Activated naive CD8-positive, alpha-beta T cell treated with anti-CD3 and anti-CD28 coated beads, Interleukin-2, amount 10 ng/mL, durations not matched to agents 7 days and 5 days (primary cell): ENCODE results near the gene TTF2. TPM values are rescaled to one million over a fixed set of nuclear protein-coding genes. Genes with fewer than 3 reads are reported as not detected.
"Not testable (repeated sequence)": the region's sequence is repeated elsewhere in the genome, so short reads cannot be mapped to it uniquely, and the experiment has no call there.

Experiments
- ATAC-seq: fragments of 150-1000 bp; cut with Tn5 transposase; one replicate; pipeline ENCODE4 v1.10.0; 2021; ENCODE audit warnings: low read depth, moderate library complexity
- POLR2A ChIA-PET: fragments of 350-600 bp; sonication (Branson Sonifier 250); formaldehyde crosslinking; loops from one replicate; lab custom pipeline; 2021; ENCODE audit warnings: antibody characterized with exemption; lab: Charles Lee
- DNase-seq: peaks from one replicate; pipeline ENCODE4 v3.0.0; 2021
- H3K27ac Mint-ChIP-seq: one replicate; pipeline ENCODE4 v1.8.0; 2022; ENCODE audit warnings: mild to moderate bottlenecking, mixed read lengths
- H3K27me3 Mint-ChIP-seq: one replicate; pipeline ENCODE4 v1.8.0; 2022; ENCODE audit warnings: mild to moderate bottlenecking, moderate library complexity, mixed read lengths
- H3K36me3 Mint-ChIP-seq: one replicate; pipeline ENCODE4 v1.8.0; 2021; ENCODE audit warnings: mild to moderate bottlenecking, mixed read lengths
- H3K4me1 Mint-ChIP-seq: one replicate; pipeline ENCODE4 v1.8.0; 2021; ENCODE audit warnings: mixed read lengths
- H3K4me3 Mint-ChIP-seq: one replicate; pipeline ENCODE4 v1.8.0; 2022; ENCODE audit warnings: mild to moderate bottlenecking, moderate library complexity, mixed read lengths
- H3K9me3 Mint-ChIP-seq: one replicate; pipeline ENCODE4 v1.8.0; 2021; ENCODE audit warnings: mixed read lengths
- total RNA-seq, 2 experiments: library from RNA; stranded (reverse); gene quantifications; one replicate each; pipeline ENCODE4 v1.2.3, GENCODE V29; 2021

Gene TTF2
- total RNA-seq, 2 experiments from 2014 or later, result 79.4 to 82.9 TPM

DNA sequence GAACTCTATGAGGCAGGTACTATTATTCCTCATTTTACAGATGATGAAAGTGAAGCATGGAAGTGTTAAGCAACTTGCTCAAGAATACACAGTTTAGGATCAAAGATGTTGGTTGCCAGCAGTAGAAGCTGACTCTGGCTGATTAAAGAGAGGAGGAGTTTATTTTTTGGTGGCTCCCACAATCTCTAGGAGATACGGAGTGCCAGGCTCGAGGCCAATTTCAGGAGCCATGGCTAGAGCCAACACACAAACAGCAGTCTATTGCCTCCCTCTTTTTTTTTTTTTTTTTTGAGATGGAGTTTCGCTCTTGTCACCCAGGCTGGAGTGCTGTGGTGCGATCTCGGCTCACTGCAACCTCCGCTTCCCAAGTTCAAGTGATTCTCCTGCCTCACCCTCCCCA is 19.6 kb downstream of the TTF2 start:
- no peaks in the 10 kb centered on the region for H3K9me3 Mint-ChIP-seq

DNA sequence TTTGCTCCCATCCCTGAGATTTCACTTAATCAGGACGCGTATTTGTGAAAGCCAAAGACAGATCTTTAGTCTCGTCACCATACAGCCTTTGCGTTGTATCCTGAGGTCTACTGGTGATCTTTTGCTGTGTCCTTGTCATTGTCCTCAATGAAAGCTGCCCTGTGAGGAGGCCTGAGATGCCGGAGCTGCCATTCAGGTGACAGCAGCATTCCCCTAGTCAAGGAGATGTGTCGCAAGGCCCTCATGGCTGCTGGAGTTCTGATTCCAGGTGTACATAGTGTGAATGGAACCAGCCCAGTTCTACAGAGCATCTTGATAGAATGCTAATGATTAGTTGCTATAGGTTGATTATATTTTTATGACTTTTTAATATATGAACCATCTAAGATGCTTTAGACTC is 24.1 kb downstream of the TTF2 start:
- Mint-ChIP-seq H3K27me3 (no peaks in the 10 kb centered on the region), H3K4me1 (no peaks in the 10 kb centered on the region), H3K36me3 (peaks cover 35% of the 10 kb centered on the region), H3K9me3 (no peaks in the 10 kb centered on the region), H3K27ac (no peak overlapping the region), H3K4me3 (no peak overlapping the region)
- DNase-seq (no peak), ATAC-seq (no peak)
- POLR2A ChIA-PET, result no interaction called here

More for the DNA sequence above, 19.6 kb downstream of the TTF2 start:
- H3K27ac Mint-ChIP-seq, result no peak overlapping the region
- H3K4me3 Mint-ChIP-seq, result no peak overlapping the region
- POLR2A ChIA-PET, result interaction anchor here (0.7 kb wide), 1 partner anchor 1562 kb away, joined by 6 read pairs; no protein-coding TSS in a partner anchor
- DNase-seq (no peak), ATAC-seq (no peak)
- peaks cover 6% of the 10 kb centered on the region for H3K4me1 Mint-ChIP-seq
- peaks cover 47% of the 10 kb centered on the region for H3K36me3 Mint-ChIP-seq
- H3K27me3 Mint-ChIP-seq, result no peaks in the 10 kb centered on the region

DNA sequence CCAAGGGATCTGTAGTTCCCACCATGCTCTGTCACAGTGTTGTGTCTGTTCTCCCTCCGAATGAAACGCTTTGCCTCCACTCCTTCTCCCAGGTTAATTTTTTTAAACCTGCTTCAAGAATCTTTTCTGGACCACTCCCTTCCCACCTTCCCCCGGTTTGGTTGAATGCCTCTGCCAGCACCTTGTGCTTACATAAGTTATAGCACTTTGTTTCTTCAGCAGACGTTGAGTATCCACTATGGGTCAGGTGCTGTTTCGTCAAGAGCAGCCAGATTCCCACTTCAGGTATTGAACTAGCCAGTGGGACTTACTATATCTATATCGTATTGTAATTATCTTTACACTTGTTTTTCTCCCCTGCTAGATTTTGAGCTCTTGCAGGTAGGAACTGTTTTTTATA is 27.6 kb downstream of the TTF2 start:
- ATAC-seq, result no peak
- Mint-ChIP-seq H3K9me3 (no peaks in the 10 kb centered on the region), H3K27ac (no peak overlapping the region), H3K27me3 (no peaks in the 10 kb centered on the region), H3K36me3 (peaks cover 38% of the 10 kb centered on the region), H3K4me3 (no peak overlapping the region), H3K4me1 (peaks cover 3% of the 10 kb centered on the region)
- no peak for DNase-seq
- POLR2A ChIA-PET, result no interaction called here

DNA sequence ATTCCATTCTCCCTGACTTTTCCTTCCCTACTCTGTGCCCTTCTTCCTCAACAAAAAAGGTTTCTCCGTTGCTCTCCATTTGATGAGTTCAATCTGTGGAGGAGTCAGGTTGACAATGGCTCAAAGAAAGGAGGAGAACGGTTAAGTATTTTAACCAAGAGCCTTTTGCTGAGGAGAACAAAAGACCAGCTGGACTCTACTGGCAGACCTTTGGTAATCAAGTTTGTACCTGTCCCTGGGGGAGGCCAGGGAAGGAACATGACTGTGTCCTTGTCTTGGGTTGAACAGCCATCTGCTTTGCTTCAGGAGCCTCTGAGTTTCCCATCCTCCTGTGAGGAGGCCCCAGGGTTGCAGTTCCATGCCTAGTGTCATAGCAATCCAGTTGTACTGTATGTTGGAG is 29.9 kb downstream of the TTF2 start:
- POLR2A ChIA-PET, result interaction anchor here (0.5 to 0.6 kb wide), 2 partner anchors 30 to 331 kb away, joined by 3 read pairs; no protein-coding TSS in a partner anchor
- peaks cover 6% of the 10 kb centered on the region for H3K4me1 Mint-ChIP-seq
- H3K9me3 Mint-ChIP-seq, result no peaks in the 10 kb centered on the region
- DNase-seq (no peak), ATAC-seq (no peak)
- peaks cover 37% of the 10 kb centered on the region for H3K36me3 Mint-ChIP-seq
- H3K27ac Mint-ChIP-seq, result no peak overlapping the region
- no peaks in the 10 kb centered on the region for H3K27me3 Mint-ChIP-seq
- no peak overlapping the region for H3K4me3 Mint-ChIP-seq

DNA sequence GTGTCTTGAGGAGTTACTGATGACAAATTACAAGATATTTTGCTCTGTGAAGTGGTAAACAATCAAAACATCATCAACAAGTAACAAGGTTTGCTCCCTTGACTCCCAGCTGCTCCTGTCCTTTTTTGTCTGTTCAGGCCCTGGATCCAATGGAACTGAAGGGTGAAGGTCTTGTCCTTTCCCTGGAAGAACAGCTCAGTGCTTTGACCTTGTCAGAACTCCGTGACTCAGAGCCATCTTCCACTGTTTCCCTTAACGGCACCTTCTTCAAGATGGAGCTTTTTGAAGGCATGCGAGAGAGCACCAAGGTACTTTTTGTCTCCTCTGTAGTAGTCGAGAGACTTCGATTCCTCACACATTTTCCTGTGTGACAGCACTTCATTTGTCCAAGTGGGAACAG is 32.5 kb downstream of the TTF2 start:
- POLR2A ChIA-PET, result no interaction called here
- DNase-seq (no peak), ATAC-seq (no peak)
- Mint-ChIP-seq H3K4me3 (no peak overlapping the region), H3K36me3 (peaks cover 33% of the 10 kb centered on the region), H3K27me3 (no peaks in the 10 kb centered on the region), H3K4me1 (peaks cover 6% of the 10 kb centered on the region), H3K27ac (no peak overlapping the region), H3K9me3 (no peaks in the 10 kb centered on the region)

DNA sequence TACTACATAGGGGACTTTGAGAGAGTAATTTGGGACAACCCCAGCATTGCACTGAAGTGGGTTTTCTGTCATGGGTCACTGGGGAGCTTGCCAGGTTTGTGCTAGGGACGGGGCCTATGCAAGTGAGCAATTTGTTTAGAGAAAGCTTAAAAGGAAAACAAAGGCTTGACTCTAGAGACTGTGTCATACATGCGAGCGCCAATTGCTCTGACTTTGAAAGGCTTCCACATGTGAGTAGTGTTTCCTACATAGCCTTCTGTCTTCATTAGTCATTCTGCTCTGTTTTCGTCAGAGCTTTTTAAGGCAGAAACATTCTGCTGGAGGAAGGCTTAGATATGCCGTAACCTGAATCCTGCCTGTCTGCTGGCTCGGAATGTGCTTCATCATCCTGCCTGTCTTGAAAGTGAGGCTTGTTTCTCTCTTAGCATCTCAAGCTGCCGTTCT is 33.0 kb downstream of the TTF2 start:
- Mint-ChIP-seq H3K4me1 (peaks cover 6% of the 10 kb centered on the region), H3K27ac (peak overlapping the region; percentile 14), H3K4me3 (no peak overlapping the region), H3K27me3 (no peaks in the 10 kb centered on the region), H3K9me3 (no peaks in the 10 kb centered on the region), H3K36me3 (peaks cover 35% of the 10 kb centered on the region)
- ATAC-seq (no peak), DNase-seq (no peak)
- POLR2A ChIA-PET, result interaction anchor here (1.5 kb wide), 1 partner anchor 33 kb away, joined by 7 read pairs; the partner anchor contains the start of gene TTF2

DNA sequence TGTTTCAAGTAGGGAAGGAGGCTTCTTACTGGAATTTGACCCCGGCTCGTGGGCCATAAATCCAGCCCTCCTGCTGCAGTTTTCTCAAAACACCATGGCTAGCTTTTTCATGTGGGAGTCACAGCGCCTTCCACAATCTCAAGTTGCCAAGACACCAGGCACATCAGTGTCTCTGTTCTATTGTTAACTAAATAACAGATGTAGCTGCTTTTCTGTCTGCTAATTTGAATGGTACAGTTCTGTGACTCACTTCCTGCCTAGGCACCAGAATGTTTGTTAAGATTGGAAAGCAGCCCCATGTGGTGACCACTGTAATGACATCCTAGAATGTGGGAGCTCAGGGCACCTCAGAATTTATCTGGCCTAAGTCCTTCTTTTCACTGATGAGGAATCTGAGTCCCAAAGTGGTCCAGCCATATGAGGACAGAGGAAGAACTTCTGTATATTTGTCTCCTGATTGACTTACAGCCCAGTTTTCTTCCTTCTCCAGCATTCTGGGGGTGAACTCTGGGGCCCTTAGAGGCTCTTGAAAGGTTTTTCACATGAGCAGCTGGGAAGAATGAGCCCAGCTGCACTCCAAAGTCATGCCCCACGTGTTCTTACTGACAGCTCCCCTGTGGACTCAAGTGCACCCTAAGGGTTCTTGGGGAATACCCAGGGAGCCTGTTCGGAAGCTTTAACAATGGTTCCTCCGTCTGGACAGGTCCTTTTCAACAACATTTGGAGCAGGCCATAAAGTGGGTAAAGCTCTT is 33.9 kb downstream of the TTF2 start:
- H3K9me3 Mint-ChIP-seq, result no peaks in the 10 kb centered on the region
- POLR2A ChIA-PET, result interaction anchor here (1.1 to 1.5 kb wide), 2 partner anchors 28 to 34 kb away, joined by 3 to 7 read pairs; partner anchors contain the start of gene TTF2
- H3K36me3 Mint-ChIP-seq, result peaks cover 35% of the 10 kb centered on the region
- no peaks in the 10 kb centered on the region for H3K27me3 Mint-ChIP-seq
- peaks cover 6% of the 10 kb centered on the region for H3K4me1 Mint-ChIP-seq
- peak overlapping the region; percentile 52 for H3K27ac Mint-ChIP-seq
- DNase-seq, result no peak
- peak; percentile 87 for ATAC-seq
- no peak overlapping the region for H3K4me3 Mint-ChIP-seq

DNA sequence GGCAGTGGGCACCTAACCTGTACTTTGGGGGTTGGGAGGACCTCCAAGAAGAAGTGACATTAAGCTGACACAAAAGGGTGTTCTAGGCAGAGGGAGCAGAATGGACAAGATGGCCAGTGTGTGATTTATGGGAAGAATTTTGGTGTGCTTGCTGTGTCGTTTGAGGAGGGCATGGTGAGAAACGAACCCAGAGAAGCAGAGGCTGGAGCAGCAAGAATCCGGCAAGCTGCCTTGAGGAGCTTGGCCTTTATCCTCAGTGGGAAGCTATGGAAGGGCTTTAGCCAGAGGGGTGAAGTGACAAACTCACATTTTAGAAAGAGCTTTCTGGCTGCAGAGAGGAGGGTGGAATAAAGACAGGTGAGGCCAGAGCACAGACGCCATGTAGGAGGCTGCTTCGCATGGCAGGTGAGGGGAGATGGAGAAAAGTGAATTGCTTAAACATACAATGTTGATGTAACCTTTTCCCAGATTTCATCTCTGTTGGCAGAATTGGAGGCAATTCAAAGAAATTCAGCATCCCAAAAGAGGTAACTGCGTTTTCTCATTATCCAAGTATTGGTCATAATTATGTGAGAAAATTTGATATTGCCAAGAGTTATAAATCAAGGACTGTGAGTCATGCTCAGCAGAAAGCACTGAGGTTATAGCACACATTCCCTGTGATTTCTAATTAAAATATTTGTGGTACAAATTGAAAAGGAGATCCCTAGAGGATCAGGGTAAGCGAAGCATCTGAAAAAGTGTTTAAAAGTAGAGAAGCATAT is 34.9 kb downstream of the TTF2 start:
- no peak for DNase-seq
- ATAC-seq, result no peak
- Mint-ChIP-seq H3K9me3 (no peaks in the 10 kb centered on the region), H3K4me3 (no peak overlapping the region), H3K27ac (peak overlapping the region; percentile 17), H3K4me1 (peaks cover 6% of the 10 kb centered on the region), H3K36me3 (peaks cover 38% of the 10 kb centered on the region), H3K27me3 (no peaks in the 10 kb centered on the region)
- POLR2A ChIA-PET, result no interaction called here

DNA sequence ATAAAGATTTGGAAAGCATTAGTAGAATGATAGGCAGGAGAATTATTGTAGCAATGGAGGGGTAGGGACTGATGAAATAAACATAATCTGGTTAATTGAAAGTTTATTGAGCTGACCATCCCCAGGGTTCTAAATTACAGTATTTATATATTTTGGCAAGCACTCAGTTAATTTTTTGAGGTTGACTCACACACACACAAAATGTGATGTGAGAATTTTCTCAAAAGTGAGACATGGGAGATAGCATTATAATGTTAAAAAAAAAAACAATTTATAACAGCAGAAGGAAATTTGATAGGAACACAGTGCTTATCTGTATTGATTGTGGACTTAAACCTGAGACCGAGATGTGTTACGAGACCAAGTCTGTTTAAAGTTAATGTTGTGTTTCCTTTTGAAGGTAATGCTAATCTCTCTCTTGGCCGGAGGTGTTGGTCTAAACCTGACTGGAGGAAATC is 36.9 kb downstream of the TTF2 start:
- DNase-seq, result no peak
- H3K4me3 Mint-ChIP-seq, result no peak overlapping the region
- H3K27ac Mint-ChIP-seq, result no peak overlapping the region
- peaks cover 35% of the 10 kb centered on the region for H3K36me3 Mint-ChIP-seq
- H3K9me3 Mint-ChIP-seq, result no peaks in the 10 kb centered on the region
- no peaks in the 10 kb centered on the region for H3K27me3 Mint-ChIP-seq
- H3K4me1 Mint-ChIP-seq, result peaks cover 6% of the 10 kb centered on the region
- POLR2A ChIA-PET, result no interaction called here
- no peak for ATAC-seq

DNA sequence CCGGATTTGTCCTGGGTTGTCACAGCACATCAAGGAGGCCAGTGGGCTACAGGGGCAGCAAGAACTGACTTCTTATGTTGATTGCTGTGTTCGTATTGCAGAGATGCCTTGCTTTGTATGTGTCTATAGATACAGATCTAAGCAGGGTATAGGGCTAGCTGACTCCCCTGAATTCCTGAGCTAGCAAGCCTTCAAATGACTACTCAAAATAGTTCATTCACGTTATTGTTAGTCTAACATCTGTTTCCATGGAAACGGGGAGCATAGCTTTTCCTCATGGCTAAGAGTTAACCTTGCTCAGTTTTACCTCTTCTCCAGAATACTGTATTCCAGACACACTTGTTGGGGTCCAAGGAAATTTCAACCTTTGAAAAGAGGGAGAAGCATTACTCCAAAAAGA is 37.3 kb downstream of the TTF2 start:
- Mint-ChIP-seq H3K36me3 (peaks cover 38% of the 10 kb centered on the region), H3K4me3 (no peak overlapping the region), H3K27me3 (no peaks in the 10 kb centered on the region), H3K27ac (no peak overlapping the region), H3K9me3 (no peaks in the 10 kb centered on the region), H3K4me1 (peaks cover 8% of the 10 kb centered on the region)
- no peak for ATAC-seq
- DNase-seq, result no peak
- POLR2A ChIA-PET, result no interaction called here

DNA sequence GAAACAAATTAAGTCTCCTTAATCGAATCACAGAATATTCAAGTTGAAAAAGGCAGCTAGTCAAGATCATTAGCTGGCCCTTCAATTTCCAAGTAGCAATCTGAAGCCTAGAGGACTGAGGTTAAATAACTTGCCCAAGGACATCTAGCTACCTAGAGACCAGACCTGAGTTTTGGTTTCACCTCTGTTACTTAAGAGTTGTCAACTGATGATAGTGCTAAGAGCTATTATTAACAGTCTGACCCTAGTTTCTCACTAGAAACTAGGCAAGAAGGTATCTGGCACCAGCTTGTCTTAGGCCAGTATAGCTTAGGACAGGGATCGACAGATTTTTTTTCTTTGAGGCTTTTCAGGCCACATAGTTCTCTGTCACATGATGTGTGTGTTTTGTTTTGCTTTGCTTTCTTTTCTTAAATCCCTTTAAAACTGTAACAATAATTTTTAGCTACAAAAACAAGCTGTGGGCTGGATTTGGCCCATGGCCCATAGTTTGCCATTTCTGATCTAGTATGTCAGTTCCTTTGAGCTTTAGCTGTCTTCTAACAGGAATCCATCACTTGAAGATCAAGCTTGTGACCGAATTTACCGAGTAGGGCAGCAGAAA is 38.3 kb downstream of the TTF2 start:
- DNase-seq (no peak), ATAC-seq (no peak)
- POLR2A ChIA-PET, result interaction anchor here (0.8 kb wide), 1 partner anchor 12 kb away, joined by 4 read pairs; no protein-coding TSS in a partner anchor
- Mint-ChIP-seq H3K27ac (no peak overlapping the region), H3K36me3 (peaks cover 45% of the 10 kb centered on the region), H3K9me3 (no peaks in the 10 kb centered on the region), H3K4me3 (no peak overlapping the region), H3K4me1 (peaks cover 4% of the 10 kb centered on the region), H3K27me3 (no peaks in the 10 kb centered on the region)

DNA sequence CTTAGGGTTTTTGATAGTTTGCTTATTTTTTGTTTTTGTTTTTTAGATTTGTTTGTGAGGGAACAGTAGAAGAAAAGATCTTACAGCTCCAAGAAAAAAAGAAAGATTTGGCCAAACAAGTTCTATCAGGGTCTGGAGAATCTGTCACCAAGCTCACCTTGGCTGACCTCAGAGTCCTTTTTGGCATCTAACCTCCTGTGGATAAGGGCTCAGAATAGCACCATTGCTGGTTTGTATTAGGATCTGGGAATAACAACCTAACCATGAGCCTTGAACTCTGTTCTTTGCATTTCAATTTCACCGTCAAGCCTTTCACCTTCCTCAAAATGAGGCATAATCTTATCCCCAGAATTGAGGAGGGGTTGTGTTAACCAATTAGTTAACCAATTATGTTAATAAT is 41.2 kb downstream of the TTF2 start:
- H3K9me3 Mint-ChIP-seq, result no peaks in the 10 kb centered on the region
- POLR2A ChIA-PET, result interaction anchor here (0.5 kb wide), 1 partner anchor 320 kb away, joined by 3 read pairs; no protein-coding TSS in a partner anchor
- no peak overlapping the region for H3K27ac Mint-ChIP-seq
- H3K27me3 Mint-ChIP-seq, result no peaks in the 10 kb centered on the region
- ATAC-seq (no peak), DNase-seq (no peak)
- H3K4me3 Mint-ChIP-seq, result no peak overlapping the region
- H3K4me1 Mint-ChIP-seq, result peaks cover 3% of the 10 kb centered on the region
- peaks cover 63% of the 10 kb centered on the region for H3K36me3 Mint-ChIP-seq

DNA sequence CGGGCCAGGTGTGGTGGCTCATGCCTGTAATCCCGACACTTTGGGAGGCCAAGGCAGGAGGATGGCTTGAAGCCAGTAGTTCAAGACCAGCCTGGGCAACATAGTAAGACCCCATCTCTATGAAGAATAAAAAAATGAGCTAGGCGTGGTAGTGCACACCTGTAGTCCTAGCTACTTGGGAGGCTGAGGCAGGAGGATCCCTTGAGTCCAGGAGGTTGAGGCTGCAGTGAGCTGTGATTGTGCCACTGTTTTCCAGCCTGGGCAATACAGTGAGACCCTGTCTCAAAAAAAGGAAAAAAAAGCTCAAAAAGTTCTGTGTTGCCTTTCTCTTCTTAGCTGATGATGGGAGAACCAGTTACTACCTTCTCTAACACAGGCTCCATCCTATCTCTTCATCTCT is 41.7 kb downstream of the TTF2 start:
- peaks cover 65% of the 10 kb centered on the region for H3K36me3 Mint-ChIP-seq
- POLR2A ChIA-PET, result interaction anchor here (0.5 kb wide), 1 partner anchor 320 kb away, joined by 3 read pairs; no protein-coding TSS in a partner anchor
- H3K27ac Mint-ChIP-seq, ATAC-seq, H3K4me1 Mint-ChIP-seq, H3K27me3 Mint-ChIP-seq, H3K9me3 Mint-ChIP-seq, H3K4me3 Mint-ChIP-seq, DNase-seq: not testable (repeated sequence)
